Measurements from ENCODE around the gene ANKRD36.
"Not testable (repeated sequence)": the region's sequence is repeated elsewhere in the genome, so short reads cannot be mapped to it uniquely, and the experiment has no call there.

Gene ANKRD36

GRCh38 chr2:97129090-97129489, 16.1 kb downstream of the ANKRD36 start:
- not testable (repeated sequence) for DNase-seq

- DNase-seq, result not testable (repeated sequence)
Observed at GRCh38 chr2:97144016-97144415, 31.1 kb downstream of the ANKRD36 start.

GRCh38 chr2:97166548-97166947, 53.6 kb downstream of the ANKRD36 start:
- not testable (repeated sequence) for DNase-seq

GRCh38 chr2:97167938-97168337, 55.0 kb downstream of the ANKRD36 start:
- DNase-seq, result not testable (repeated sequence)

- DNase-seq, result not testable (repeated sequence)
Observed at GRCh38 chr2:97168583-97168982, 55.6 kb downstream of the ANKRD36 start.

GRCh38 chr2:97180391-97180790, 67.4 kb downstream of the ANKRD36 start:
- not testable (repeated sequence) for DNase-seq

- DNase-seq, result not testable (repeated sequence)
Observed at GRCh38 chr2:97195349-97195748, 82.4 kb downstream of the ANKRD36 start.

- not testable (repeated sequence) for DNase-seq
Observed at GRCh38 chr2:97197251-97197650, 84.3 kb downstream of the ANKRD36 start.

GRCh38 chr2:97200887-97201286, 87.9 kb downstream of the ANKRD36 start:
- not testable (repeated sequence) for DNase-seq

- DNase-seq, result not testable (repeated sequence)
Observed at GRCh38 chr2:97202643-97203250, 89.8 kb downstream of the ANKRD36 start.

GRCh38 chr2:97210325-97210724, 97.4 kb downstream of the ANKRD36 start:
- DNase-seq, result no peak

GRCh38 chr2:97215025-97215424, 102.1 kb downstream of the ANKRD36 start:
- not testable (repeated sequence) for DNase-seq

GRCh38 chr2:97230848-97231585, 118.1 kb downstream of the ANKRD36 start:
- DNase-seq, result not testable (repeated sequence)

GRCh38 chr2:97232981-97233380, 120.0 kb downstream of the ANKRD36 start:
- not testable (repeated sequence) for DNase-seq

- DNase-seq, result not testable (repeated sequence)
Observed at GRCh38 chr2:97233660-97234295, 120.8 kb downstream of the ANKRD36 start.

GRCh38 chr2:97261192-97261591, 148.2 kb downstream of the ANKRD36 start:
- not testable (repeated sequence) for DNase-seq

- DNase-seq, result not testable (repeated sequence)
Observed at GRCh38 chr2:97266449-97266848, 153.5 kb downstream of the ANKRD36 start.

- no peak for DNase-seq
Observed at GRCh38 chr2:97267411-97268074, 154.6 kb downstream of the ANKRD36 start.

- not testable (repeated sequence) for DNase-seq
Observed at GRCh38 chr2:97268075-97268591, 155.2 kb downstream of the ANKRD36 start.

GRCh38 chr2:97276232-97276798, 163.4 kb downstream of the ANKRD36 start:
- not testable (repeated sequence) for DNase-seq

GRCh38 chr2:97285187-97285586, 172.2 kb downstream of the ANKRD36 start:
- DNase-seq, result not testable (repeated sequence)

- not testable (repeated sequence) for DNase-seq
Observed at GRCh38 chr2:97293687-97294086, 180.7 kb downstream of the ANKRD36 start.
